Parietal lobe (tissue), 2 donors: ENCODE data around the gene TAAR5. TPM values are rescaled to one million over a fixed set of nuclear protein-coding genes. Genes with fewer than 3 reads are reported as not detected.

Experiments
- small RNA-seq: library from RNA; depleted of rRNA; stranded (forward); fragments of <200 nt; gene quantifications from one replicate; pipeline ENCODE3, GENCODE V24; 2014; ENCODE audit warnings: low replicate concordance
- total RNA-seq: library from RNA; depleted of rRNA; stranded (reverse); fragments of >200 nt; gene quantifications from one replicate; pipeline ENCODE4 v1.2.3, GENCODE V29; 2014

The TAAR5 gene, protein sequence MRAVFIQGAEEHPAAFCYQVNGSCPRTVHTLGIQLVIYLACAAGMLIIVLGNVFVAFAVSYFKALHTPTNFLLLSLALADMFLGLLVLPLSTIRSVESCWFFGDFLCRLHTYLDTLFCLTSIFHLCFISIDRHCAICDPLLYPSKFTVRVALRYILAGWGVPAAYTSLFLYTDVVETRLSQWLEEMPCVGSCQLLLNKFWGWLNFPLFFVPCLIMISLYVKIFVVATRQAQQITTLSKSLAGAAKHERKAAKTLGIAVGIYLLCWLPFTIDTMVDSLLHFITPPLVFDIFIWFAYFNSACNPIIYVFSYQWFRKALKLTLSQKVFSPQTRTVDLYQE
- not detected for total RNA-seq

DNA sequence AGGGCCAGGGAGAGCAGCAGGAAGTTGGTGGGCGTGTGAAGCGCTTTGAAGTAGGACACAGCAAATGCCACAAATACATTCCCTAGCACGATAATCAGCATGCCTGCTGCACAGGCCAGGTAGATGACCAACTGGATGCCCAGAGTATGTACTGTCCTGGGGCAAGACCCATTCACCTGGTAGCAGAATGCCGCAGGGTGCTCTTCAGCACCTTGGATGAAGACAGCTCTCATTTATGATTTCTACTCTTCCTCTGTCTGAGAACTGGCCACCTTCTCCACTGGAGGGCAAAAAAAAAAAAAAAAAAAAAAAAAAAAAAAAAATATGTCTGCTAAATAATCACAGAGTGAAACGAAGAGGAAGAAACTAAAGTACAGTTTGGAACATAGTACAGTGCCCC, at the start of gene TAAR5:
Gene TAAR5 (minus strand): TSS at position 288 of the 400 bp plus-strand sequence. CDS start 55 bp downstream, at position 233.

DNA sequence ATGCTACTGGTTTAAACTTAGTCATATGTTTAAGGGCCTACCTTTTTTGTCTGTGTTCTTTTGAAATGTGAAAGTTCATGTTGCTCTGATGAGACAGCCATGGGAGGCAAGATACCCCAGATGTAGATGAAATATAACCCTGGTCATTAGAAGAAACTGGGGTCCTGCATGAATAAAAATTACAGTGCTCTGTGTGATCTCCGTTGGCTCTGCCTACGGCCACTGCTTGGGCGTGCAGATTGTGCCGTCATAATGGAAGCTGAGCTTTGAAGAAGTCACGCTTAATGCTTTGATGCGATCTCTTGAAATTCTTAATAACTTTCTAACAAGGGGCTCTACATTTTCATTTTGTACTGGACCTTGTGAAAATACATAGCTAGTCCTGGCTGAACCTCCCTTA, 34.6 kb upstream of the TAAR5 start, which contains the start of gene TAAR2:
Gene TAAR2 (minus strand): TSS at position 101 of the 400 bp plus-strand sequence. CDS start 0 bp downstream, at position 101.

DNA sequence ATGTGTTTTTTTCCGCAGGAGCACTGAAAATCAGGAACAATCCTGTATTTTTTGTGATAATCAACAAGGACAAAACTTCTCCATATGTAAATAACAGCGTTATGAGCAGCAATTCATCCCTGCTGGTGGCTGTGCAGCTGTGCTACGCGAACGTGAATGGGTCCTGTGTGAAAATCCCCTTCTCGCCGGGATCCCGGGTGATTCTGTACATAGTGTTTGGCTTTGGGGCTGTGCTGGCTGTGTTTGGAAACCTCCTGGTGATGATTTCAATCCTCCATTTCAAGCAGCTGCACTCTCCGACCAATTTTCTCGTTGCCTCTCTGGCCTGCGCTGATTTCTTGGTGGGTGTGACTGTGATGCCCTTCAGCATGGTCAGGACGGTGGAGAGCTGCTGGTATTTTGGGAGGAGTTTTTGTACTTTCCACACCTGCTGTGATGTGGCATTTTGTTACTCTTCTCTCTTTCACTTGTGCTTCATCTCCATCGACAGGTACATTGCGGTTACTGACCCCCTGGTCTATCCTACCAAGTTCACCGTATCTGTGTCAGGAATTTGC, 19.2 kb downstream of the TAAR5 start, which contains the start of gene TAAR6:
Gene TAAR6 (plus strand): TSS at position 102 of the 557 bp plus-strand sequence. CDS start 0 bp downstream, at position 102.

DNA sequence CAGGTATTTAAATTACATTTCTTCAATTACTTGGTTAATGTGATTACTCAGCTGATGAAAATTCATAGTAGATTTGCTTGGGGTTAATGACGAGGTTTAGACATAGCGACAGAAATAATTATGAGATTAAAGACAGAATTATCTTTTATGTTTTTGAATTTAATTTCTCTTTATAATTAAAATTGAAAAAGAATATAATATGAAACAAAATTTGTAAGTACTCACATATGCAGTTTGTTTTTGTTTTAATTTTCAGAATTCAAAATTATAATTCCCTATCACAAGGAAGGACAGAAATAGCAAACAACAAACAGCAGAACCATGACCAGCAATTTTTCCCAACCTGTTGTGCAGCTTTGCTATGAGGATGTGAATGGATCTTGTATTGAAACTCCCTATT, 37.2 kb downstream of the TAAR5 start, which contains the start of gene TAAR8:
Gene TAAR8 (plus strand): TSS at position 301 of the 400 bp plus-strand sequence. CDS start 21 bp downstream, at position 322.

Small RNAs within 50 kb of the gene (small RNA-seq; reads per million reads assigned to genes)
- not detected for gene TAAR7P

Other genes with a start within 250 kb of the TAAR5 start
- 26.9 TPM for gene MOXD1, start 188.3 kb downstream of the TAAR5 start, total RNA-seq
- 78.3 TPM for gene STX7, start 76.6 kb downstream of the TAAR5 start, total RNA-seq
- gene TAAR9, start 51.5 kb downstream of the TAAR5 start, total RNA-seq = not detected
- gene TAAR8, start 37.1 kb downstream of the TAAR5 start, total RNA-seq = not detected
- not detected for gene TAAR6, start 19.4 kb downstream of the TAAR5 start, total RNA-seq
- gene TAAR2, start 34.5 kb upstream of the TAAR5 start, total RNA-seq = not detected
- not detected for gene TAAR1, start 69.4 kb upstream of the TAAR5 start, total RNA-seq
- gene VNN1, start 124.3 kb upstream of the TAAR5 start, total RNA-seq = not detected
- 0.94 TPM for gene VNN2, start 168.2 kb upstream of the TAAR5 start, total RNA-seq
- 9.7 TPM for gene SLC18B1, start 208.9 kb upstream of the TAAR5 start, total RNA-seq
- 540 TPM for gene RPS12, start 224.8 kb upstream of the TAAR5 start, total RNA-seq